Fibroblast of lung (primary cell): ENCODE results near the gene KPNA1. TPM values are rescaled to one million over a fixed set of nuclear protein-coding genes. Genes with fewer than 3 reads are reported as not detected.
"Not testable (repeated sequence)": the region's sequence is repeated elsewhere in the genome, so short reads cannot be mapped to it uniquely, and the experiment has no call there.

Source experiments
- DNase-seq, 2 donors: peaks; one replicate each; pipeline versions ENCODE4 v3.0.0 to v3.0.0-alpha.2; 2010; ENCODE audit warnings: low read depth in 2 of 2
- H2AFZ ChIP-seq: 2 replicates; pipeline ENCODE4 v1.5.1; 2012; ENCODE audit warnings: low read length, control low read depth, inconsistent platforms
- H3K27ac ChIP-seq: 2 replicates; pipeline ENCODE4 v1.5.1; 2011; ENCODE audit warnings: low read length, control low read depth; ENCODE audit not compliant: insufficient read depth
- H3K27me3 ChIP-seq: 2 replicates; pipeline ENCODE4 v1.5.1; 2011; ENCODE audit warnings: mild to moderate bottlenecking, low read length; ENCODE audit not compliant: control insufficient read depth, insufficient read depth
- H3K36me3 ChIP-seq: 2 replicates; pipeline ENCODE4 v1.5.1; 2011; ENCODE audit warnings: low read length; ENCODE audit not compliant: control insufficient read depth, insufficient read depth
- H3K4me1 ChIP-seq: 2 replicates; pipeline ENCODE4 v1.5.1; 2011; ENCODE audit warnings: low read length; ENCODE audit not compliant: control insufficient read depth, insufficient read depth; ENCODE audit errors: extremely low read depth
- H3K4me2 ChIP-seq: 2 replicates; pipeline ENCODE4 v1.5.1; 2011; ENCODE audit warnings: low read length, control low read depth; ENCODE audit not compliant: insufficient read depth; ENCODE audit errors: extremely low read depth
- H3K4me3 ChIP-seq, 4 experiments: fragments of 200-600 bp in 1 of 4; sonication (generic) in 1 of 4; replicated peaks in 1 of 4; 2 replicates each; pipeline ENCODE4 v1.5.1; 2011 to 2016; ENCODE audit warnings: low read length in 4 of 4, low read depth in 3 of 4, mild to moderate bottlenecking in 3 of 4, control low read depth in 2 of 4, inconsistent platforms in 1 of 4, mixed read lengths in 1 of 4; ENCODE audit not compliant: insufficient read depth in 1 of 4; ENCODE audit errors: control extremely low read depth in 1 of 4
- H3K79me2 ChIP-seq: 2 replicates; pipeline ENCODE4 v1.5.1; 2012; ENCODE audit warnings: mild to moderate bottlenecking, low read length, inconsistent platforms; ENCODE audit not compliant: control insufficient read depth, insufficient read depth
- H3K9ac ChIP-seq: 2 replicates; pipeline ENCODE4 v1.5.1; 2011; ENCODE audit warnings: mild to moderate bottlenecking, low read length, control low read depth; ENCODE audit not compliant: insufficient read depth
- H3K9me3 ChIP-seq: 2 replicates; pipeline ENCODE4 v1.5.1; 2012; ENCODE audit warnings: low read depth, low read length; ENCODE audit not compliant: control insufficient read depth, insufficient read depth
- H4K20me1 ChIP-seq: 2 replicates; pipeline ENCODE4 v1.5.1; 2011; ENCODE audit warnings: low read length; ENCODE audit not compliant: control insufficient read depth, insufficient read depth; ENCODE audit errors: extremely low read depth
- CTCF ChIP-seq, 2 donors: IDR thresholded peaks in 1 of 2; conservative IDR thresholded peaks in 1 of 2; 1 replicate in 1 of 2; 2 replicates in 1 of 2; pipeline ENCODE4 v1.5.1; 2011 to 2012; ENCODE audit warnings: low read length in 2 of 2, control low read depth in 1 of 2, inconsistent platforms in 1 of 2, low read depth in 1 of 2, mild to moderate bottlenecking in 1 of 2
- EZH2 ChIP-seq: IDR thresholded peaks from 2 replicates; pipeline ENCODE4 v1.5.1; 2012; ENCODE audit warnings: low read length, control low read depth, mild to moderate bottlenecking; ENCODE audit errors: missing control alignments
- polyA plus RNA-seq, 2 donors: library from polyadenylated mRNA; depleted of rRNA in 1 of 2; stranded (reverse) in 1 of 2; unstranded in 1 of 2; fragments of >200 nt; gene quantifications; 2 replicates each; pipeline ENCODE4 v1.2.1, GENCODE V29; 2011 to 2012; ENCODE audit warnings: missing spikeins in 1 of 2
- total RNA-seq: library from RNA; depleted of rRNA; stranded (reverse); fragments of >200 nt; gene quantifications from 2 replicates; pipeline ENCODE4 v1.2.1, GENCODE V29; 2014

The KPNA1 gene
- total and polyA plus RNA-seq, 2 donors (not counting 1 experiment from before 2014, with no cell fraction given) = 23.9 to 56.0 TPM

GRCh38 chr3:122457706-122458105, 57.0 kb downstream of the KPNA1 start:
- DNase-seq = no peak
- H4K20me1 ChIP-seq = no peaks in the 10 kb centered on the region
- H3K27ac ChIP-seq = no peak overlapping the region
- H3K36me3 ChIP-seq = peaks cover 5% of the 10 kb centered on the region
- no peak overlapping the region for H3K9ac ChIP-seq
- no peaks in the 10 kb centered on the region for H3K9me3 ChIP-seq
- no peak overlapping the region for H2AFZ ChIP-seq
- TF ChIP-seq CTCF (conservative IDR thresholded peaks at IDR 0.05 in 1 of 2, IDR thresholded peaks at IDR 0.05 in 1 of 2; ENCODE audit: low read depth in 1 of 2, low read length in 2 of 2) (no peak), EZH2 (no peak)
- no peaks in the 10 kb centered on the region for H3K4me1 ChIP-seq
- H3K27me3 ChIP-seq = no peaks in the 10 kb centered on the region
- no peaks in the 10 kb centered on the region for H3K79me2 ChIP-seq
- H3K4me3 ChIP-seq = no peak overlapping the region
- no peak overlapping the region for H3K4me2 ChIP-seq

DNA sequence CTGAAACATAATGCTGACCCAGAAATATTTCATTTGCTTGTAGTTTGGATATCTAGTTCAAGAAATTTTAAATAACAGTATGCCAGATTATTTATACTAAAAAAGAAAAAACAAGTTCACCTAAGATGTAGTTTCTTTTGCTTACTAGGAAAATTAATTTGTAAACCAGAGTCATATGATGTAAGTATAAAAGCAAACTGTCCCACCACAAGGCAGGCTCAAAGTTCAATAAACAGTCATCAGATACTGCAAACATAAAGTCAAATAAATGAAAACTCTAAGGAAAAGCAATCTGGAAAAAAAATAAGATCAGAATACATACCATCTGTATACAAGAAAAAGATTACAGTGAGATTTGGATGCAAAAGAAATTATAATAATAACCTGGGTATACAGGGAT, 58.7 kb downstream of the KPNA1 start:
- DNase-seq = no peak

DNA sequence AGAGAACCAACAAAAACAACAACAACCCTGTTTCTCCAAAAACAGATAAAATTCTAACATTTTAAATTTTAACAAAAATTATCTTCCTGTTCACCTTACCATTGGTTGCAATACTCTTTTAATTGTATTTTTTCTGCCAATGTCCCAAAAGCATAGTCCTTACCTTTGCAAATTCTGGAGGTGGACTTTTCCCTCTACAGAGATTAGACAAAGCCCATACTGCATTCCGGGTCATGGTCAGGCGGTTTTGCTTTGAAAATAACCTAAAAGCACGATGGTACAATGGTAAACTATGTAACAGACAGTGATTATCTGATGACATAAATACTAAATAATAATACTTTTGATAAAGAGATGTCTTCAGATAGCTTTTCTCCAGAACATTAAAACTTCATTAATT, 63.4 kb downstream of the KPNA1 start:
- no peak overlapping the region for H2AFZ ChIP-seq
- H3K27me3 ChIP-seq = no peaks in the 10 kb centered on the region
- H3K27ac ChIP-seq = no peak overlapping the region
- H3K9me3 ChIP-seq = no peaks in the 10 kb centered on the region
- no peaks in the 10 kb centered on the region for H4K20me1 ChIP-seq
- H3K79me2 ChIP-seq = no peaks in the 10 kb centered on the region
- H3K4me3 ChIP-seq = no peak overlapping the region
- peaks cover 4% of the 10 kb centered on the region for H3K36me3 ChIP-seq
- H3K4me2 ChIP-seq = no peak overlapping the region
- DNase-seq = no peak
- TF ChIP-seq EZH2 = no peak
- TF ChIP-seq CTCF (conservative IDR thresholded peaks at IDR 0.05 in 1 of 2, IDR thresholded peaks at IDR 0.05 in 1 of 2; ENCODE audit: low read depth in 1 of 2, low read length in 2 of 2) = no peak
- no peaks in the 10 kb centered on the region for H3K4me1 ChIP-seq
- H3K9ac ChIP-seq = no peak overlapping the region

More for the DNA sequence above, 58.7 kb downstream of the KPNA1 start:
- no peaks in the 10 kb centered on the region for H3K79me2 ChIP-seq
- H3K36me3 ChIP-seq = peaks cover 5% of the 10 kb centered on the region
- no peak overlapping the region for H2AFZ ChIP-seq
- H3K4me1 ChIP-seq = no peaks in the 10 kb centered on the region
- no peaks in the 10 kb centered on the region for H4K20me1 ChIP-seq
- no peaks in the 10 kb centered on the region for H3K9me3 ChIP-seq
- no peaks in the 10 kb centered on the region for H3K27me3 ChIP-seq
- H3K4me2 ChIP-seq = no peak overlapping the region
- no peak overlapping the region for H3K4me3 ChIP-seq
- TF ChIP-seq EZH2 (no peak), CTCF (conservative IDR thresholded peaks at IDR 0.05 in 1 of 2, IDR thresholded peaks at IDR 0.05 in 1 of 2; ENCODE audit: low read depth in 1 of 2, low read length in 2 of 2) (no peak)
- no peak overlapping the region for H3K9ac ChIP-seq
- H3K27ac ChIP-seq = no peak overlapping the region

- not testable (repeated sequence) for H3K36me3 ChIP-seq, H3K4me2 ChIP-seq, H3K9me3 ChIP-seq, H3K79me2 ChIP-seq, H3K27me3 ChIP-seq, H4K20me1 ChIP-seq, H2AFZ ChIP-seq, H3K4me3 ChIP-seq, H3K9ac ChIP-seq, DNase-seq, H3K4me1 ChIP-seq, H3K27ac ChIP-seq
Observed at GRCh38 chr3:122448218-122448617, 66.5 kb downstream of the KPNA1 start.

DNA sequence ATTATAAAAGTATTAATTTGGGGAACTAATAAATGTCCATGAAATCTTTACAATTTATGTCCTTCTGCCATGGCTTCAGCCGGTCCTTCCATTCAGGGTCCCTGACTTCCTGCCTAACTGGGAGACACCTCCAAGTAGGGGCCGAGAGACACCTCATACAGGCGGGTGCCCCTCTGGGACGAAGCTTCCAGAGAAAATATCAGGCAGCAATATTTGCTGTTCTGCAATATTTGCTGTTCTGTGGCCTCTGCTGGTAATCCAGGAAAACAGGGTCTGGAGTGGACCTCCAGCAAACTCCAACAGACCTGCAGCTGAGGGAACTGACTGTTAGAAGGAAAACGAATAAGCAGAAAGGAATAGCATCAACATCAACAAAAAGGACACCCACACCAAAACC, 70.2 kb downstream of the KPNA1 start:
- peaks cover 12% of the 10 kb centered on the region for H3K36me3 ChIP-seq
- H3K9ac ChIP-seq, H2AFZ ChIP-seq, H3K4me3 ChIP-seq, H3K4me1 ChIP-seq, H3K27ac ChIP-seq, H3K79me2 ChIP-seq, H3K27me3 ChIP-seq, H4K20me1 ChIP-seq, DNase-seq, H3K9me3 ChIP-seq, H3K4me2 ChIP-seq: not testable (repeated sequence)
